ENCODE results near the gene XIST. TPM values are rescaled to one million over a fixed set of nuclear protein-coding genes. Genes with fewer than 3 reads are reported as not detected.
"Not testable (repeated sequence)": the region's sequence is repeated elsewhere in the genome, so short reads cannot be mapped to it uniquely, and the experiment has no call there.

The XIST gene
- polyA plus RNA-seq, 4 donors: 0.16 to 3.3 (median 0.49) TPM

DNA sequence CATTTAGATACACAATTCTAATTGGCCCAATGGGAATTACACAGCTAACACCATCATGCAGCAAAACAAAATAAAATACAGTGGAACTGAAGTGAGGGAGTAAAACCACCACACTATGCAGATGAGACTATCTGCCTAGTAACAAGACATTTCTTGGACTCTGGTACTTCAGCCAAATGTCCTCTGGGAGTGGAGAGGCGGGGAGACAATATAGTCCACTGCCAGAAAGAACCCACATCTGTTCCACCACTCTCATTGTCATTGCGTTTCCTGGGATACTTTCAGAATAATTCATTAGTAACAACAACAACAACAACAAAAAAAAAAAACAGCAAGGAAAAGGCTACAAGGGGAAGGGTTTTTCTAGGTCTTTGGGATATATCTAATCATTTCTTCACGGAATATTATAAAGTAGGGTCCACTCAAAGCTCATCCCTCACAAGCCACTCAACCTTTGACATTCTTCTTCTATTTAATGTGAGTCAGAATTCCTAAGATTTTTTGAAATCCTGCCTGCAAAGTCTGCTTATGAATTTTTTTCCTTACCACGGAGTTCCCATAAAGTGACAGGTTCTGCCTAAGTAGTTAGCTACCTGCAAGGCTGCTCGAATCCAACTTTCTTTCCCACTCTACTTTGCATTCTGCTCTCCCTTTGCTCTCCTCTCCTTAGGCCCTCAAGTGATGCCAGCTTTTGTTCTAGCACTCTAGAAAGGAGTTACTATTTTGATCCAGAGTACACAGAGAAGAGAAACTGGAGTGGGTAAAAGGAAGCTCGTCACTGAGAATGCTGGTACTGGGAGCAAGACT lies 34.9 kb downstream of the XIST start:
- no peak for DNase-seq (ENCODE audit: low read depth in 4 of 4, low spot score in 2 of 4)

DNA sequence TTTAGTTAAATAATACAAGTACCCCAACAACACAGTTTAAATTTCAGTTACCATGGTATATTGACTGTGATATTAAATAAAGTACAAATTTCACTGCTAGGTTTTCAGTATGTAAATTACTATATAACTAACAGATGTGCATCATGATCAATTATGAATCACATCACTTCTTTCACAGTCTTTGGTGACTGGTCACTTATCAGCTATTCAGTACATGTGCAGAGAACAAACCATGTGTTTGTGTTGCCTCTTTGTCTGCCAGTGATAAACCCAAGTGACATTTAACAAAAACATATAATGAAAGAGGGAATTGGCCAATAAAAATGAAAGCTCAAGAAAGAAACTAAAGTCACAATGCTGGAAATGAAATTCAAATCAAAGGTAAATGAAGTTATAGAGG lies 40.3 kb downstream of the XIST start:
- DNase-seq (ENCODE audit: low read depth in 4 of 4, low spot score in 2 of 4): no peak

DNA sequence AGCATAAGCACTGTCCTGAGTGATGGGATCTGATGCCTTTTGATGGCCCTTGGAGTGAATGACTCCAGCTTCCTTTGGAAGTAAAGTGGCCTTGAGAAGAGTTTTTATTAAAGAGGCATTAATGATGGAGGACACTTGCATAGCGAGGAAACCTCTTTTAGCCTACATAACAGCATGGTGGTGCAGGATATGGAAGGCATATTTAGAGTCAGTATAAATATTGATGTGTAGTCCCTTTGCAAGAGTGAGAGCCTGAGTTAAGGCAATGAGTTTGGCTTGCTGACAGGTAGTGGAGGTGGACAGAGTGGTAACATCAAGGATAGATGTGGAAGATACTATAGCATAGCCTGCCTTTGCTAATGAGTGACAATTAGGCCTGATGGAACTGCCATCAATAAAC lies 48.4 kb downstream of the XIST start:
- not testable (repeated sequence) for DNase-seq (ENCODE audit: low read depth in 4 of 4, low spot score in 2 of 4)

- DNase-seq (ENCODE audit: low read depth in 4 of 4, low spot score in 2 of 4): no peak
Observed at GRCh38 chrX:73799888-73800287, 52.6 kb downstream of the XIST start.

DNA sequence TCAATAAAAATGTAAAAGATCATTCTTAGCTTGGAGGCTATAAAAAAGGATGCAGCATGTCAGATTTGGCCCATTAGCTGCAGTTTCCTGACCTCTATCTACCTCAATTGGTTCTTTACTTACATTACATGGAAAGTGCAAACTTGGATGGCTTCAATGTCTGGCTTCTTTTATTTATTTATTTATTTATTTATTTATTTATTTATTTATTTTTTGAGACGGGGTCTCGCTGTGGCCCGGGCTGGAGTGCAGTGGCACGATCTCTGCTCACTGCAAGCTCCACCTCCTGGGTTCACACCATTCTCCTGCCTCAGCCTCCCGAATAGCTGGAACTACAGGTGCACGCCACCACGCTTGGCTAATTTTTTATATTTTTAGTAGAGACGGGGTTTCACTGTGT lies 60.0 kb downstream of the XIST start:
- not testable (repeated sequence) for DNase-seq (ENCODE audit: low read depth in 4 of 4, low spot score in 2 of 4)

DNA sequence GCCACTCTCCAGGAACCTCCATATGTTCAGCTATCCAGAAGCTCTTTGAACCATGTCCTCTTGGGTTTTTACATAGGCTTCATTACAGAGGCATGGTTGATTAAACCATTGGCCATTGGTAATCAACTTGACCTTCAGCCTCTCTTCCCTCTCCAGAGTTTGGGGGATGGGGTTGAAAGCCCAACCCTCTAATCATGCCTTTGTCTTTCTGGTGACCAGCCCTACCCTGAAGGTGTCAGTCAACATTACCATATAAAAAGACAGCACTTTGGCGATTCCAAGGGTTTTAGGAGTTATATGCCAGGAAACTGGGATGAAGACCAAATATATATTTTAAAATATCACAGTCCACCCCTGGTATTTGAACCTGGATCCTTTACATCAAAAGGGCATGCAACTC lies 67.0 kb downstream of the XIST start:
- no peak for DNase-seq (ENCODE audit: low read depth in 4 of 4, low spot score in 2 of 4)

Data from left renal cortex interstitium (tissue), 4 donors.